ENCODE results near the gene ALPK3.

ALPK3 gene

GRCh38 chr15:84921121-84921520, 104.0 kb downstream of the ALPK3 start:
- DNase-seq (ENCODE audit: low spot score): no peak

- no peak for DNase-seq (ENCODE audit: low spot score)
These were observed 105.4 kb downstream of the ALPK3 start for GRCh38 chr15:84922530-84922929.
